Smooth muscle cell (in vitro differentiated cells): ENCODE results near the gene CA12. TPM values are rescaled to one million over a fixed set of nuclear protein-coding genes. Genes with fewer than 3 reads are reported as not detected.

Experiments used
- DNase-seq: peaks from one replicate; lab custom pipeline; 2025; ENCODE audit not compliant: unreplicated experiment; lab: John Stamatoyannopoulos, UW
- H2AFZ ChIP-seq: fragments of 200-600 bp; sonication (generic); 2 replicates; pipeline ENCODE4 v1.6.0; 2016; ENCODE audit warnings: antibody characterized with exemption, low read depth, mild to moderate bottlenecking
- H3F3A ChIP-seq: fragments of 200-600 bp; sonication (generic); 2 replicates; pipeline ENCODE4 v1.6.0; 2017; ENCODE audit warnings: antibody characterized with exemption, low read depth
- H3K27ac ChIP-seq: fragments of 200-600 bp; sonication (generic); 2 replicates; pipeline ENCODE4 v1.5.1; 2016; ENCODE audit warnings: low read depth, mild to moderate bottlenecking
- H3K27me3 ChIP-seq: fragments of 200-600 bp; sonication (generic); 2 replicates; pipeline ENCODE4 v1.6.1; 2016; ENCODE audit warnings: low read depth, mild to moderate bottlenecking
- H3K36me3 ChIP-seq: fragments of 200-600 bp; sonication (generic); 2 replicates; pipeline ENCODE4 v1.5.1; 2016; ENCODE audit warnings: low read depth
- H3K4me1 ChIP-seq: fragments of 200-600 bp; sonication (generic); 2 replicates; pipeline ENCODE4 v1.5.1; 2016; ENCODE audit warnings: low read depth
- H3K4me2 ChIP-seq: fragments of 200-600 bp; sonication (generic); 2 replicates; pipeline ENCODE4 v1.6.0; 2016; ENCODE audit warnings: mild to moderate bottlenecking
- H3K4me3 ChIP-seq: fragments of 200-600 bp; sonication (generic); 2 replicates; pipeline ENCODE4 v1.5.1; 2016; ENCODE audit warnings: mild to moderate bottlenecking
- H3K79me2 ChIP-seq: fragments of 200-600 bp; sonication (generic); 2 replicates; pipeline ENCODE4 v1.6.0; 2016; ENCODE audit warnings: low read depth, mild to moderate bottlenecking
- H3K9ac ChIP-seq: fragments of 200-600 bp; sonication (generic); 2 replicates; pipeline ENCODE4 v1.6.0; 2016; ENCODE audit warnings: low read depth
- H3K9me3 ChIP-seq: fragments of 200-600 bp; sonication (generic); replicated peaks from 2 replicates; pipeline ENCODE4 v1.5.1; 2016; ENCODE audit warnings: low read depth
- H4K20me1 ChIP-seq: fragments of 200-600 bp; sonication (generic); 2 replicates; pipeline ENCODE4 v1.6.0; 2016; ENCODE audit warnings: low read depth
- WGBS: methylation state at CpG from one replicate; pipeline ENCODE4 v1.1.7; 2016; ENCODE audit warnings: low lambda C conversion rate; 5-methylcytosine and 5-hydroxymethylcytosine counted together
- polyA plus RNA-seq: library from polyadenylated mRNA; unstranded; fragments of >200 nt; fragmentation: Nextera tagmentation; extraction: Ambion mirVana; gene quantifications from 2 replicates; pipeline ENCODE4 v1.2.1, GENCODE V29; 2016
- total RNA-seq: library from RNA; depleted of rRNA; stranded (reverse); fragments of >200 nt; gene quantifications from 2 replicates; pipeline ENCODE4 v1.2.3, GENCODE V29; 2014
- TF ChIP-seq, protein P1 (sequence below): fragments of 200-600 bp; sonication (generic); IDR thresholded peaks from 2 replicates; pipeline ENCODE4 v1.5.1; 2017; ENCODE audit warnings: borderline replicate concordance, mild to moderate bottlenecking, antibody characterized with exemption; ENCODE audit not compliant: insufficient read depth, poor library complexity, severe bottlenecking

Gene CA12
- total and polyA plus RNA-seq, 2 experiments from 2014 or later = 13.5 to 14.0 TPM

- peaks cover 10% of the 10 kb centered on the region for H3K4me1 ChIP-seq
- H3K9me3 ChIP-seq = no peaks in the 10 kb centered on the region
- H2AFZ ChIP-seq = peak overlapping the region; percentile 12
- DNase-seq = no peak
- no peaks in the 10 kb centered on the region for H3K79me2 ChIP-seq
- H3K4me3 ChIP-seq = no peak overlapping the region
- TF ChIP-seq, protein P1, sequence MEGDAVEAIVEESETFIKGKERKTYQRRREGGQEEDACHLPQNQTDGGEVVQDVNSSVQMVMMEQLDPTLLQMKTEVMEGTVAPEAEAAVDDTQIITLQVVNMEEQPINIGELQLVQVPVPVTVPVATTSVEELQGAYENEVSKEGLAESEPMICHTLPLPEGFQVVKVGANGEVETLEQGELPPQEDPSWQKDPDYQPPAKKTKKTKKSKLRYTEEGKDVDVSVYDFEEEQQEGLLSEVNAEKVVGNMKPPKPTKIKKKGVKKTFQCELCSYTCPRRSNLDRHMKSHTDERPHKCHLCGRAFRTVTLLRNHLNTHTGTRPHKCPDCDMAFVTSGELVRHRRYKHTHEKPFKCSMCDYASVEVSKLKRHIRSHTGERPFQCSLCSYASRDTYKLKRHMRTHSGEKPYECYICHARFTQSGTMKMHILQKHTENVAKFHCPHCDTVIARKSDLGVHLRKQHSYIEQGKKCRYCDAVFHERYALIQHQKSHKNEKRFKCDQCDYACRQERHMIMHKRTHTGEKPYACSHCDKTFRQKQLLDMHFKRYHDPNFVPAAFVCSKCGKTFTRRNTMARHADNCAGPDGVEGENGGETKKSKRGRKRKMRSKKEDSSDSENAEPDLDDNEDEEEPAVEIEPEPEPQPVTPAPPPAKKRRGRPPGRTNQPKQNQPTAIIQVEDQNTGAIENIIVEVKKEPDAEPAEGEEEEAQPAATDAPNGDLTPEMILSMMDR = no peak
- 90% methylated on average over 11 of the region's 15 CpGs for WGBS
- no peaks in the 10 kb centered on the region for H3K27me3 ChIP-seq
- H3K4me2 ChIP-seq = no peak overlapping the region
- peak overlapping the region; percentile 70 for H3K27ac ChIP-seq
- peaks cover 9% of the 10 kb centered on the region for H3F3A ChIP-seq
- no peak overlapping the region for H3K9ac ChIP-seq
- H3K36me3 ChIP-seq = no peaks in the 10 kb centered on the region
- no peaks in the 10 kb centered on the region for H4K20me1 ChIP-seq
Observed at GRCh38 chr15:63371297-63371918, 10.2 kb downstream of the CA12 start.

GRCh38 chr15:63370764-63371163, 10.9 kb downstream of the CA12 start:
- no peak overlapping the region for H3K4me2 ChIP-seq
- no peaks in the 10 kb centered on the region for H3K9me3 ChIP-seq
- H3K4me1 ChIP-seq = peaks cover 10% of the 10 kb centered on the region
- H2AFZ ChIP-seq = no peak overlapping the region
- no peak for DNase-seq
- TF ChIP-seq, protein P1 = no peak
- no peaks in the 10 kb centered on the region for H3K36me3 ChIP-seq
- H4K20me1 ChIP-seq = no peaks in the 10 kb centered on the region
- no peak overlapping the region for H3K4me3 ChIP-seq
- H3K27ac ChIP-seq = no peak overlapping the region
- 96% methylated on average over 4 of the region's 4 CpGs for WGBS
- no peaks in the 10 kb centered on the region for H3K79me2 ChIP-seq
- H3K27me3 ChIP-seq = no peaks in the 10 kb centered on the region
- H3F3A ChIP-seq = peaks cover 9% of the 10 kb centered on the region
- H3K9ac ChIP-seq = no peak overlapping the region

DNA sequence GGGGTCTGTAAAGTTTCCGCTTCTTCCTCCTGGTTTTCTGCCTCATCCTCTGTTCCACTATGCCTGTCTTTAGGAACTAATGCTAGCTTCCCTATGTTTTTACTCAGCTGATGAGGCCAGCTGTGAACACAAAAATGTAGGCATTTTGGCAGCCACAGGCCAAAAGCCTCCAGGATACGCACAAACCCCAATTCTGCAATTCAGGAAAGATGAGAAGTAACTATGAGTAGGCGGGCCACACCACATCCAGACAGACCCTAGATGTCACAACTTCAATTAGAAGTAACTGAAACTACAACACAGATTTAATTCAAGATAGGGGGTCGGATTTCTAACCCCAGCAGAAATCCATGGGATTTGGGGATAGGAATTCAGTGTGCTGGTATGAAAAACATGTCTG, 11.9 kb downstream of the CA12 start:
- TF ChIP-seq, protein P1 = no peak

DNA sequence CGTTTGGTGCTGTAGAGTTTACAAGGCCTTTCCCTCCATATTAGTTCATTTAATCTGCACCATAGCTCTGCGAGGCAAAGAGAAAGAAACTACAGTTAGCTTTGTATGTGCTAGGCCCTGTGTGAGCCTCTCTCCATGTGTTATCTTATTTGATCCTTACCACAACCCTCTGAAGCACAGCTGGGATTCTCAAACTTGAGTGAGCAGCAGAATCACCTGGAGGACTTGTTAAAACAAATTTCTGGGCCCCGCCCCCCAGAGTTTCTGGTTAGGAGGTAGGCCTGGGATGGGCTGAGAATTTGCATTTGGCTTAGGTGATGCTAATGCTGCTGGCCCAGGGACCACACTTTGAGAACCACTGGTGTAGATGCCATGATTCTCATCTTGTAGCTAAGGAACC, 12.3 kb downstream of the CA12 start:
- Histone ChIP-seq H3K4me3 (no peak overlapping the region), H3K4me2 (no peak overlapping the region), H4K20me1 (no peaks in the 10 kb centered on the region), H3F3A (peaks cover 2% of the 10 kb centered on the region), H3K4me1 (no peaks in the 10 kb centered on the region), H3K27me3 (no peaks in the 10 kb centered on the region), H2AFZ (no peak overlapping the region), H3K9me3 (no peaks in the 10 kb centered on the region), H3K79me2 (no peaks in the 10 kb centered on the region), H3K27ac (peak overlapping the region; percentile 57), H3K9ac (no peak overlapping the region), H3K36me3 (no peaks in the 10 kb centered on the region)
- TF ChIP-seq, protein P1 = no peak
- whole genome bisulfite sequencing = 78% methylated on average over 3 of the region's 3 CpGs
- no peak for DNase-seq

More for the DNA sequence above, 11.9 kb downstream of the CA12 start:
- Histone ChIP-seq H2AFZ (no peak overlapping the region), H3F3A (peaks cover 5% of the 10 kb centered on the region), H3K4me1 (peaks cover 2% of the 10 kb centered on the region), H3K27me3 (no peaks in the 10 kb centered on the region), H3K27ac (peak overlapping the region; percentile 57), H4K20me1 (no peaks in the 10 kb centered on the region), H3K4me2 (no peak overlapping the region), H3K4me3 (no peak overlapping the region), H3K9me3 (no peaks in the 10 kb centered on the region), H3K79me2 (no peaks in the 10 kb centered on the region), H3K9ac (no peak overlapping the region), H3K36me3 (no peaks in the 10 kb centered on the region)
- WGBS = 65% methylated on average over 4 of the region's 4 CpGs
- DNase-seq = no peak
